ENCODE measurements around the gene CD80.

CD80 gene

DNA sequence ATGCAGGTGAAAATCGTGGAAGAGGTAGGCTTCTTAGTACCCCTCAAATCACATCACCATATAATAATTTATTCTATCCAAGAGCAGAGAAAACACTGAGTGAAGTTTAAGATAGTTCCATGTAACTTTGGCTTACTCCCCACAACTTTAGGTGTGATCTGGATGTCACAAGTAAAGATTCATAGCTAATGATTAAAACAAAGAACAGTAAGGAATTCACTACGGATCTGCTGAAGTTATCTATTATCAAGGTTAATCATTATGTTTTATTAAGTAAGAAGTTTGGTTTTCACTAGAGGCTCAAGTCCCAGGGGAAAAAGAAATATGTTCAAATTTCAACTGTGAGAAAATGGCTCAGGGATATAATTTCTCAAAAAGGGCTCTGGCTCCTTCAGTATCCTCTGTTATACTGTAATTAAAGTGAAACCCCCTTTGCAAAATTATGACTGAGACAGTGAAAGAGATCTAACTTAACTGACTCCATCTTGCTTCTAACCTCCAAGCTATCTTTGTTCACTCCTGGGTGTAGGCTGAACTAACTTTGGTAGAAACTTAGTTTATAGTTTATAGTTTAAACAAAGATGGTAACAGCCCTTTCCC is 17.1 kb downstream of the CD80 start:
- DNase-seq: no peak

- DNase-seq: no peak
These were observed 17.9 kb downstream of the CD80 start for GRCh38 chr3:119541547-119541946.

DNA sequence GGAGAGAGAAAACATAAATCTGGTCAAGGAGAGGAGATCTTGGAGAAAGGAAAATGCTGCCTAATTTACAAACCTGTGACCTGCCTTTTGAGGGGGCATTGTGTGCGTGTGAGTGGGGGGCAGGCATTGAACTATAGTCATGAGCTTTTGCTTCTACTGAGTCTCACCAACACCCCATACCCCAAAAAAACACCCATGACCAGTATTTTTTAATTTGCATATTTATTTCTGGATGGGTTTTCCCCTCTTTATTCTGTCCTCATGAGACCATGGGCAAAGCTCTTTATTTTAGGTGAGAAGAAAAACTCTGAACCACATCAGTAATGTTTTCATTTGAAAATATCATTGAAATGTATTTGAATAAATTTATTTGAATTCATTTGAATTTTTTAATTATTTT is 20.6 kb downstream of the CD80 start:
- DNase-seq: no peak

DNA sequence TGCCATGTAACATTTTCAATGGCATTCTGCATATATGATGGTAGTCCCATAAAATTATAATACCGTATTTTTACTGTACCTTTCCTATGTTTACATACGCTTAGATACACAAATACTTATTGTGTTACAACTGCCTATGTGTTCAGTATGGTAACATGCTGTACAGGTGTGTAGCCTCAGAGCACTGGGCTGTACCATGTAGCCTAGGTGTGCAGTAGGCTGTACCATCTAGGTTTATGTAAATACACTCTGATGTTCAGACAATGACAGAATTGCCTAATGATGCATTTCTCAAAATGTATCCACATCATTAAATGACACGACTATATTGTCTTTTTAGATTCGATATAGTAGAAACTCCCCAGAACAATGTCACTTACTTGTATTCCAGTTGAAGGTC is 22.7 kb downstream of the CD80 start:
- no peak for DNase-seq

GRCh38 chr3:119534296-119534695 is 25.1 kb downstream of the CD80 start:
- DNase-seq: no peak

GRCh38 chr3:119531151-119531550 is 28.3 kb downstream of the CD80 start:
- DNase-seq: no peak

GRCh38 chr3:119530456-119530855 is 29.0 kb downstream of the CD80 start:
- DNase-seq: no peak

- no peak for DNase-seq
These were observed 29.5 kb downstream of the CD80 start for GRCh38 chr3:119529883-119530282.

DNA sequence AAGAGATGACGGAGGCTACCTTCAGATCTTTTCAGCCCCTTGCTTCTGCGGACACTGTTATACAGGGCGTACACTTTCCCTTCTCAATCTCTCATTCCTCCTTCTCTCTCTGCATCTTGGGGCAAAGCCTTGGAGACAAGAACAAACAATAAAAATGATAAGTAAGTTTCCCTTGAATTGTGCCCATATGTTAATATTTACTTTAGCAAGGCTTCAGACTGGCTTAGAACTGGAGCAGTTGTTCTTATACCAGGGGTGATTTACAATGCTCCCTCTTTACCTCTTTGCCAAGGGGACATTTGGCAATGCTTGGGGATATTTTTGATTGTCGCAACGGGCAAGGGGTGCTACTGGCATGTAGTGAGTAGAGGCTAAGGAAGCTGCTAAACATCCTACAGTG is 31.7 kb downstream of the CD80 start:
- no peak for DNase-seq

GRCh38 chr3:119524931-119525662 is 34.3 kb downstream of the CD80 start:
- DNase-seq: no peak

GRCh38 chr3:119518026-119518425 is 41.4 kb downstream of the CD80 start:
- DNase-seq: no peak

DNA sequence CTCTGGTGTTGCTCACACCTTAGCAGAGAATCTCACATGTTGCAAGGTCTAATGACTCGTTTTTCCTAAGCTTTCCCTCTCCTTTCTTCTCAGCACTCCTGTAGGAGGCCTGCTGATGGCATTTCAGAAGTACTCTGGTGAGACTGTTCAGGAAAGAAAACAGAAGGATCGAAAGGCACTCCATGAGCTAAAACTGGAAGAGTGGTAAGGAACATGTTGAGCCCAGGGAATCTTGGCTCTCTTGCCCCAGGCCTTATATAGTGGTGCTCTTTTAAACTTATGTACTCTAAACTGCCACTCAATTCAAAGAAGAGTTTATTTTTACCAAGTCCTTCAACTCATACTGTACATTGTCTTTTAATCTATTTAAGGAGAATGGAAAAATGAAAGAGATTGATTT is 42.3 kb downstream of the CD80 start:
- DNase-seq: no peak

DNA sequence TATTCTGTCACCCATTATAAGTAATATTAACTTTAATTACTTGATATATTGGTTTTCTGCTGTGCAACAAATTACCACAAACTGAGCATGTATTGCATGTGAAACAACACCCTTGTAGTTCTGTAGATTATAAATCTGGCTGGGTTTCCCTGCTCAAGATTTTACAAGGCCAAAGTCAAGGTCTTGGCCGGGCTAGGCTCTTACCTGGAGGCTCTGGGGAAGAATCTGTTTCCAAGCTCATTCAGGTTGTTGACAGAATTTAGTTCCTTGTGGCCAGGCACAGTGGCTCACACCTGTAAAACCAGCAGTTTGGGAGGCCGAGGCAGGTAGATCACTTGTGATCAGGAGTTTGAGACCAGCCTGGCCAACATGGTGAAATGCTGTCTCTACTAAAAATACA is 44.8 kb downstream of the CD80 start:
- no peak for DNase-seq

GRCh38 chr3:119510690-119511089 is 48.7 kb downstream of the CD80 start:
- no peak for DNase-seq

GRCh38 chr3:119508172-119508845 is 51.1 kb downstream of the CD80 start:
- DNase-seq: no peak

GRCh38 chr3:119507404-119507803 is 52.0 kb downstream of the CD80 start:
- DNase-seq: no peak

DNA sequence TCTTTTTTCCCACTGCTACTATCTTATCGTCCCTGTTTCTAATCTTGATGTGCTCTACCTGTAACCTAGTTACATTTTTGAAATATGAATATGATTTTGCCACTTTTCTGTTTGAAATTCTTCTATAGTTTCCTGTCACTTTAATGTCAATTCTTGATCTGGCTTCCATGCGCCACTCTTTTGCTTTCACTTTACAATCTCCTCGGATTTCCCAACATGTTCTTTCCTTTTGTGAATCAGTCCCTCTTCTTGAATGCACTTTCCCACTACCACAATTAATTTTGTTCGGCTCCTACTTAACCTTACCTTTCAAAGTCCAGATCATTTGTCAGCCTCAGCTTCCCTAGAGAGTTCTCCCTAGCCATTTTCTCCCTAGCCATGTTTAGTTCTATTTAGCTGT is 52.8 kb downstream of the CD80 start:
- DNase-seq: no peak

GRCh38 chr3:119500901-119501300 is 58.5 kb downstream of the CD80 start:
- no peak for DNase-seq

GRCh38 chr3:119500265-119500664 is 59.1 kb downstream of the CD80 start:
- DNase-seq: no peak

GRCh38 chr3:119498186-119499011 is 61.0 kb downstream of the CD80 start, which contains the start of gene TIMMDC1:
TIMMDC1 (plus strand) TSS chr3:119498547; CDS start chr3:119498734, 187 bp downstream.
- DNase-seq: peak; percentile 97

GRCh38 chr3:119497820-119498185 is 61.6 kb downstream of the CD80 start:
- no peak for DNase-seq

DNA sequence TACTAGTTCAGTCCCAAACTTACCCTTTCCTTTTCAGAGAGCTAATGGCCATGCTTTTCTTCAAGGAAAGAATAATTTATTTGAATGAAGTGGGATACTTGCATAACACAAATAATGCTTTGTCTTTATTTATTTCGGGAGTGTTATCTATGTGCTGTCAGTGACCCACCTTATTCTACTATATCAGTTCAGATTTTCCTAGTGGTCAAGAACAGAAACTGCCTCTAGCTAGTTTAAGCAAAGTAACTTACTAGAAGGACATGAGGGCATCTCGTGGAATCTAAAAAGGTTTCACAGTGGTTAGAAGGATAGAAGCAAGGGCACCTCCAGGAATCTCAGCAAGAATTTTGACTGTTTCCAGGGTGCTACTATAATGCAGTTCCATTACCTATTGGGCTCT is 64.8 kb downstream of the CD80 start:
- no peak for DNase-seq

DNA sequence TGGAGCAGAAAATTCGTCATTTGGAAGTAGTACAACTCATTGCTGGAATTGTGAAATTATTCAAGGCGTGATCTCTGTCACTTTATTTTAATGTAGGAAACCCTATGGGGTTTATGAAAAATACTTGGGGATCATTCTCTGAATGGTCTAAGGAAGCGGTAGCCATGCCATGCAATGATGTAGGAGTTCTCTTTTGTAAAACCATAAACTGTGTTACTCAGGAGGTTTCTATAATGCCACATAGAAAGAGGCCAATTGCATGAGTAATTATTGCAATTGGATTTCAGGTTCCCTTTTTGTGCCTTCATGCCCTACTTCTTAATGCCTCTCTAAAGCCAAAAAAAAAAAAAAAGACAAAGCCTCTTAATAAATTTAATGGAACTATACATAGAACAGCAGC is 66.6 kb downstream of the CD80 start:
- no peak for DNase-seq

Measured in CD4-positive, alpha-beta T cell treated with Interleukin-10 for 1 hour (primary cell).